GM18498 (cell line): ENCODE measurements around the gene TMEM100.
"Not testable (repeated sequence)": the region's sequence is repeated elsewhere in the genome, so short reads cannot be mapped to it uniquely, and the experiment has no call there.

Experiments used
- ATAC-seq: cut with Tn5 transposase; IDR thresholded peaks from one replicate; pipeline ENCODE4 v1.9.1; 2021; ENCODE audit warnings: mild to moderate bottlenecking, moderate library complexity; ENCODE audit not compliant: unreplicated experiment

TMEM100 gene

DNA sequence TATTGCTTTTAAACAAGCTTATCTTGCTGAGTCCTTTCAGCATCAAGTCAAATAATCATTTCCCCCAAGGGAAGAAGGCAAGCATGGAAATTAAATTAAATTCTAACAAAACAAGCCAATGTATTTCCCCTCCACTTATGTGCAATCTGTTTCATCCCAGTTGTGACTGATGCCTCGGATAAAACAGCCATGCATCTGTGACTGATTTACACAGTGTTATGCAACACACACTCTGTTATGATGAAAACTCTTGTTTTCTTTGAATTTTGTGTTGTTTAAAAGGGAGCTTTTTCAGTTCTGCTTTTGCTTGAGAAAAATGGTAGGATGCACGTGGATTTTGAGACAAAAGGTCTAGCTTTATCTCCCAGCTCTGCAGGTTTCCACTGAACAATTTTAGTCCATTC lies 32.6 kb downstream of the TMEM100 start:
- ATAC-seq, result peak; percentile 48

DNA sequence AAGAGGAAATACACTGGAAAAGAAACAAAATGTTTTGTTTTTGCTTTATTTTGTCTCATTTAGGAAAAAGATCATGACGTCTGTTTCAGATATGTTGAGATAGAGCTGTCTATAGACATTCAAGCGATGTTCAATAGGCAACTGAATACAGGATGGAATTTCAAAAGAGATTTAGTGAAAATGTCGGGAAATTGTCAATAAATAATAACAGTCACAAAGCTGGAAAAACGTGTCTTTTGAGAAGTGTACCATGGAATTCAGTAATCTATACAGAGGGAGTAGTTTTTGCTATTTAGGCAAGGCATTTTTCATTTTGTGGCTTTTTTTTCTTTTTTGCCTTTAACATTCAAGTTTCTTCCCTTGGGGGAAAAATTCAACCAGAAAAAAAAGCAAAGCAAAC lies 33.0 kb downstream of the TMEM100 start:
- ATAC-seq, result no peak

DNA sequence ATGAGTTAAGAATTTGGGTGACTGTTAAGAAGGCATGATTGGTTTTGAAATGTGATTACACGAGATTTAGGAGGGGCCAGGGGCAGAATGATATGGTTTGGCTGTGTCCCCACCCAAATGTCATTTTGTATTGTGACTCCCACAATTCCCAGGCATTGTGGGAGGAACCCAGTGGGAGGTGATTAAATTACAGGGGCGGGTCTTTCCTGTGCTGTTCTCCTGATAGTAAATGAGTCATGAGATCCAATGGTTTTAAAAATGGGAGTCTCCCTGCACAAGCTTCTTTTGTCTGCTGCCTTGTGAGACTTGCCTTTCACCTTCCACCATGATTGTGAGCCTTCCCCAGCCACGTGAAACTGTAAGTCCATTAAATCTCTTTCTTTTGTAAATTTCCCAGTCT lies 34.6 kb downstream of the TMEM100 start:
- ATAC-seq, result no peak

DNA sequence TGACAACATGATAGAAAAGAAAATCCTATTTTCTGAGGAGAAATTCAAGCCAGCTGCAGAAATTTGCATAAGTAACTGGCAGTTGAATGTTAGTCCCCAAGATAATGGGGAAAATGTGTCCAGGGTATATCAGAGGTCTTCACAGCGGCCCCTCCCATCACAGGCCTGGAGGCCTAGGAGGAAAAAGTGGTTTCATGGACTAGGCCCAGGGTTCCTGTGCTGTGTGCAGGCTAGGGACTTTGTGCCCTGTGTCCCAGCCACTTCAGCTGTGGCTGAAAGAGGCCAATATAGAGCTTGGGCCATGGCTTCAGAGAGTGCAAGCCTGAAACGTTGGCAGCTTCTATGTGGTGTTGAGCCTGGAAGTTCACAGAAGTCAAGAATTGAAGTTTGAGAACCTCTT lies 35.6 kb downstream of the TMEM100 start:
- ATAC-seq, result no peak

DNA sequence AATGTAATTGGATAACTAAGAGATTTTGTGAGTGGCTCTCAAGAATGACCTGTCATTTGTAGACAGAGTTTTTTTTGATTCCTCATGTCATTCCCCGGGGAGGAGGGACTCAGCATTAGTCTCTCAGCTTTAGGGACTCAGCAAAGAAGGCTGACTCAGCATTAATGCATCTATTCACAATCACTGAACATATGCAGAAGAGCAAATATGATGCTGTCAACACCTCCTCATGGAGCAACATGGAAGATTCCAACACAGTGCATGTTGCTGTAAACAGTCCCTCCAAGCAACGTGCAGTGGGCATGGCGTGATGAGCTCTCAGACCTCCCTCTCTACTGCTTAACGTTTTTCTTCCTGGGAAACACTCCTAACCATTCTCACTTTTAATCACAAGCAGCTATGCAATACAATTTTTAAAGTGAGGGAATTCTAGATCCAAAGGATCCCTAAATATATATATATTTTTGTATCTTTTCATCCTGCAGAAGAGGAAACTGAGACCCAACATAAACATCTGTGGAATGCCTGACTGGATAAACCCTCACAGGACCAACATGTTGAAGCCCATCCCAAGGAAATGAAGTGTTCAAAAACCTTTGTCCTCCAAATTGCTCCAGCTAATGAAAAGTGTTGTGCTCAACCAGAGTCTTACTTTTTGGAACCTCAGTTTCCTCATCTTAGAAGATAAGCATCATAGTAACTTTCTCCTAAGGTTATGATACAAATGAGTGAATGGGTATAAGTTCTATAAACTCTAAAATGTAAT lies 38.9 kb downstream of the TMEM100 start:
- ATAC-seq, result no peak

DNA sequence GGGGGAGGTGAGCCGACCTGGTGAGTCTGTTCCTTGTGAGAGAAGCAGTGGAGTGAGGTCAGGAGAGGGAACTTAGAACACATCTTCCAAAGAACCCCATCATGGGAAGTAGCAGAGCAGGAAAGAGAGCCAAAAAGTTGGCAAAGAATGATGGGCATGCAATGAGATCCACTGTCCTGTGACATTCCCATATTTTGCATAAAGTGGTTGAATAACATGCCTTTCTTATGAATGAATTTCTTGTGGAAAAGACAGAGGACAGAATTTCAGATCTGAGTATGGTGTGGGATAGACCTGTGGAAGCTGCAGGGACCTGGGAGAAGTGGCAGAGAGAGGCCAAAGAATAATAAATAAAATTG lies 41.3 kb downstream of the TMEM100 start:
- ATAC-seq, result no peak

DNA sequence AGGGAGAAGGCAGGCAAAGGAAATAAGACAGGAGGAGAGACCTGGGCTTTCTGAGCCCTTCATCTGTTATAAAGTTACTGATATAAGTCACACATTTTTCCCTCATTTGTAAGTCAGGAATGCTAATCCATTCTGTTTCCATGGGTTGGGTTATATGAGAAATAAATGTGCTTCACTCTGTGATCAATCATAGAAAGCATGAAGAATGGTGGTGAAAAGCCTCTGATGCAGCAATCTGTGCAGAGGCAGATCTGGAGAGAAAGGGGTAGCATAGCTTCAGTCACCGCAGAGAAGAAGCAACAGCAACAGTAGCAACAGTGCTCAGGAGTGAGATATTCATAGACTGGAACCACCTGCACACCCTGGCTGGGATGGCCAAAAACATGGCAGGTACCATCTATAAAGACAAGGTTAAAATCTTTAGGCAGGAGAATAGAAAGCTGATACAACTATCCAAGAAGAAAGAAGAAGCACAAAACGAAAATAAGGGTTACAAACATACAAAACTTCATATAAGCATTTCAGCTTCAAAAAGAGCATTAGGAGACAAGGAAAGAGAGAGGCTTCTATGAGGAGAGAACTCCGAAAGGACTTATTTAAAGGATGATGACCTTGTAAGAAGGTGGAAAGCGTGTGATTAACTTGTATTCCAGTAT lies 41.9 kb downstream of the TMEM100 start:
- no peak for ATAC-seq

DNA sequence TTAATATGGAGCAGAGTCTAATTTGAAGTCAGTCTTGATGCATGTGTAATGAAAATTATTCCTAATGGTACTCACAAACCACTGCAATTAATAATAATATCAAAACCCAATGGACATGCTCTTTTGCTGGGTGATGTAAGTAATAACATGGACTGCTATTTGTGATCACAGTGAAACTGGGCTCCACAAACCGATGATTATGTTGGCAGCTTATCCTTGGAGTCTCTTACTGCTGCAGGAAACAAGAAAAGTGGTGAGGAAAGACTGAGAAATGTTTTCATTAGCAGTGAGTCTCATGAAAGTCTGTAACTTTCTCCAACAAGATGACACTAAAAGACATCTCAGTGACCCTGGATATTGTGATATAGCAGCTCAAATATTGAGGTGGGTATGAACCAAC lies 45.2 kb downstream of the TMEM100 start:
- ATAC-seq, result no peak

DNA sequence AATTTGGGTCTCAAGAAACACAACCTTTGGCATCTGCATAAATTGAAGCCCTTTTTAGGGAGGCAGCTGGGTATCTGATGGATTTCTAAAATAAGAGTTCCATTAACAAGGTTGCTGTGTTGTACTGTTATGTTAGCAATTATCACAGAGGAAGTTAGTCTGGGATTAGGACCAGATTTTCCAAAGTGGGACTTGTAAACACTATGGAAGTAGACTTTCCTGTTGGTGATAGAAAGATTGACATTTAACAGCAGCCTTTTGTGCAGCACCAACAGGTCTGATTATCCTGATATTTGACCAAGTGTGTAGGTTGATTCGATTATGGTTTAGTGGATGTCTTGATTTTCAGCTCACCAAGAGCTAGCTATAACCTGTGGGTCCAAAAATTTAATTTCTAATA lies 46.4 kb downstream of the TMEM100 start:
- no peak for ATAC-seq

DNA sequence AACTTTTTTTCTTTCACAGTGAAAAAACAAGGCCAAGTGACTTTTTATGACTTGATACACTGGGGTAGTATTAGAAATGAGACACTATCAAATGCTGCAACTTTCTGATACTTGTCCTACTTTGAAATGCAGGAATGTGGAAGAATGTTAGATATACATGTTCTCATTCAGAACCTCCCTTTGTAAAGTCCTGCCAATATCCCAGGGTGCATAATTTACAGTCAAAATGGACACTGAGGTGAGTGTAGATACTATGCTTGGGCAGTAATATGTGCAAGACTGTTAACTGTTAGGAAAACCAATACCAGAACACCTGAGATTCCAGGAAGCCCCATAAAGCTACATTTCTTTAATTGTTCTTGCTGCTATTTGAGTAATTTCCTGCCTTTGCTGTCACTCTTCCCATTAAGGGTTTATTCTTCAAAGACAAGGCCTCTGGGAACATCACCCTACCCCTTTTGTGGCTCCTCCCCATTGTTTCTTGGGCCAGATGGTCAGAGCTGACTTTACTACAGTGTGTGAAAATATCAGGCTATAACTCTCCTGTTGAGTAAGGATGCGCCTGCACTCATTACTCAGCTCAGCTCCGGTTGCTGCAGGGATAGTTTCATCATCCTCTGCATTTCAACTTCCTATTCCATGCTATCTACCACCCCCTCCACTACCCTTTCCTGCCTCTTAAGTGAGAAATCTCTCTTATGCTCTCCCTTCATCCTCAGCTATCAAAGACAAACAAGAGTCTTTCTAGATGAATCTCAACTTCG lies 48.7 kb downstream of the TMEM100 start:
- no peak for ATAC-seq

DNA sequence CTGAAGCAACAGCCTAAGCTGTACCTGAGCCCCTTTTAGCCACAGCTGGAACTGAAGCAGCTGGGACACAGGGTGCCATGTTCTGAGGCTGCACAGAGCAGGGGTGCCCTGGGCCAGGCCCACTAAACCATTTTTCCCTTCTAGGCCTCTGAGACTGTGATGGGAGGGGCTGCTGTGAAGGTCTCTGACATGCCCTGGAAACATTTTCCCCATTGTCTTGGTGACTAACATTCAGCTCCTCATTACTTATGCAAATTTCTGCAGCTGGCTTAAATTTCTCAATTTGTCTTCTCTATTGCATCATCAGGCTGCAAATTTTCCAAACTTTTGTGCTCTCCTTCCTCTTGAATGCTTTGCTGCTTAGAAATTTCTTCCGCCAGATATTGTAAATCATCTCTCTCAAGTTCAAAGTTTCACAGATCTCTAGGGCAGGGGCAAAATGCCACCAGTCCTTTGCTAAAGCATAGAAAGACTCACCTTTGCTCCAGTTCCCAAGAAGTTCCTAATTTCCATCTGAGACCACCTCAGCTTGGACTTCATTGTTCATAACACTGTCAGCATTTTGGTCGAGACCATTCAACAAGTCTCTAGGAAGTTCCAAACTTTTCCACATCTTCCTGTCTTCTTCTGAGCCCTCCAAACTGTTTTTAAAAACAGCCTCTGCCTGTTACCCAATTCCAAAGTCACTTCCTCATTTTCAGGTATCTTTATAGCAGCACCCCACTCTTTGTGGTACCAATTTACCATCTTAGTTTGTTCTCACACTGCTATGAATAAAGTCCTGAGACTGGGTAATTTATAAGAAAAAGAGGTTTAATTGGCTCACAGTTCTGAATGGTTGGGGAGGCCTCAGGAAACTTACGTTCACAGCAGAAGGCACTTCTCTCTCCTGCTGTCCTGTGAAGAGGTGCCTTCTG lies 49.8 kb downstream of the TMEM100 start:
- no peak for ATAC-seq

DNA sequence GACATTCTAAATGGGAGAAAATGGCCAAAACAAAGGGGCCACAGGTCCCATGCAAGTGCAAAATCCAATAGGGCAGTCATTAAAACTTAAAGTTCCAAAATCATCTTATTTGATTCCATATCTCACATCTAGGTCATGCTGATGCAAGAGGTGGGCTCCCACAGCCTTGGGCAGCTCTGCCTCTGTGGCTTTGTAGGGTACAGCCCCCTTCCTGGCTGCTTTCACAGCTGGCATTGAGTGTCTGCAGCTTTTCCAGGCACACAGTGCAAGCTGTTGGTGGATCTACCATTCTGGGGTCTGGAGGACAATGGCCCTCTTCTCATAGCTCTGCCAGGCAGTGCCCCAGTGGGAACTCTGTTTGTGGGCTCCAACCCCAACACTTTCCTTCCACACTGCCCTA lies 50.7 kb downstream of the TMEM100 start:
- ATAC-seq, result not testable (repeated sequence)
